H1 (cell line): ENCODE results near the gene PLK1. TPM values are rescaled to one million over a fixed set of nuclear protein-coding genes. Genes with fewer than 3 reads are reported as not detected.

Source experiments
- CTCF ChIA-PET: fragments of 300-600 bp; sonication (Branson Sonifier 250); formaldehyde crosslinking; loops from one replicate; lab custom pipeline; 2021; ENCODE audit not compliant: partially characterized antibody; lab: Charles Lee
- POLR2A ChIA-PET: fragments of 300-600 bp; sonication (Branson Sonifier 250); formaldehyde crosslinking; loops from one replicate; lab custom pipeline; 2021; ENCODE audit warnings: inconsistent platforms; ENCODE audit not compliant: partially characterized antibody; lab: Charles Lee
- DNase-seq, 2 experiments: peaks; one replicate each; pipeline versions ENCODE4 v3.0.0 to v3.0.0-alpha.2; 2010 to 2022; ENCODE audit warnings: low spot score in 2 of 2, low read depth in 1 of 2, mixed read lengths in 1 of 2
- FAIRE-seq: peaks from 2 replicates; lab custom pipeline; 2011; peaks lifted over from hg19 to GRCh38; lab: Jason Lieb, UNC
- H2AFZ ChIP-seq: 2 replicates; pipeline ENCODE4 v1.8.1; 2012; ENCODE audit warnings: low read length, inconsistent platforms
- H2AK5ac ChIP-seq: 2 replicates; pipeline ENCODE4 v1.6.1; 2013; ENCODE audit warnings: low read depth, low read length
- H2BK120ac ChIP-seq: replicated peaks from 2 replicates; pipeline ENCODE3; 2013; ENCODE audit warnings: low read depth, low read length, inconsistent platforms
- H2BK12ac ChIP-seq: 2 replicates; pipeline ENCODE4 v1.6.1; 2013; ENCODE audit warnings: low read depth, low read length
- H2BK15ac ChIP-seq: 2 replicates; pipeline ENCODE4 v1.6.1; 2013; ENCODE audit warnings: low read length
- H2BK20ac ChIP-seq: 2 replicates; pipeline ENCODE4 v1.6.1; 2013; ENCODE audit warnings: low read length
- H2BK5ac ChIP-seq: 2 replicates; pipeline ENCODE4 v1.6.1; 2013; ENCODE audit warnings: low read depth, low read length
- H3K14ac ChIP-seq: 2 replicates; pipeline ENCODE4 v1.6.1; 2013; ENCODE audit warnings: inconsistent platforms; ENCODE audit not compliant: insufficient read length
- H3K18ac ChIP-seq: 2 replicates; pipeline ENCODE4 v1.6.1; 2013; ENCODE audit warnings: low read length; ENCODE audit errors: extremely low read depth
- H3K23ac ChIP-seq: 2 replicates; pipeline ENCODE4 v1.6.1; 2013; ENCODE audit warnings: inconsistent platforms; ENCODE audit not compliant: insufficient read length
- H3K23me2 ChIP-seq: 2 replicates; pipeline ENCODE4 v1.6.1; 2013; ENCODE audit warnings: low read depth, low read length
- H3K27ac ChIP-seq: 2 replicates; pipeline ENCODE4 v1.6.1; 2011; ENCODE audit warnings: low read depth, low read length, inconsistent platforms
- H3K27me3 ChIP-seq, 4 experiments: replicated peaks in 1 of 4; 1 replicate in 1 of 4; 2 replicates in 3 of 4; pipeline versions ENCODE4 v1.6.1 to v1.8.1; 2011 to 2013; ENCODE audit warnings: low read length in 3 of 4, mild to moderate bottlenecking in 3 of 4, inconsistent platforms in 2 of 4, mixed read lengths in 2 of 4, moderate library complexity in 1 of 4; ENCODE audit not compliant: control insufficient read depth in 3 of 4, insufficient read depth in 3 of 4; ENCODE audit errors: extremely low read depth in 1 of 4
- H3K36me3 ChIP-seq, 4 experiments: 2 replicates each; pipeline versions ENCODE4 v1.6.1 to v1.8.1; 2011 to 2013; ENCODE audit warnings: mild to moderate bottlenecking in 4 of 4, low read length in 3 of 4, moderate library complexity in 2 of 4, control low read depth in 1 of 4, inconsistent platforms in 1 of 4; ENCODE audit not compliant: insufficient read depth in 4 of 4, control insufficient read depth in 2 of 4
- H3K4ac ChIP-seq: replicated peaks from 2 replicates; pipeline ENCODE3; 2013; ENCODE audit warnings: low read length, low read depth, mixed read lengths, inconsistent platforms; ENCODE audit not compliant: insufficient read length
- H3K4me1 ChIP-seq, 4 experiments: replicated peaks in 1 of 4; 1 replicate in 1 of 4; 2 replicates in 3 of 4; pipeline versions ENCODE4 v1.6.1 to v1.8.1; 2011 to 2013; ENCODE audit warnings: low read length in 3 of 4, inconsistent platforms in 2 of 4, mixed read lengths in 1 of 4; ENCODE audit not compliant: insufficient read depth in 4 of 4, control insufficient read depth in 3 of 4
- H3K4me2 ChIP-seq, 2 experiments: 2 replicates each; pipeline versions ENCODE4 v1.6.1 to v1.8.1; 2011 to 2013; ENCODE audit warnings: low read depth in 2 of 2, low read length in 2 of 2, control low read depth in 1 of 2, inconsistent platforms in 1 of 2, mild to moderate bottlenecking in 1 of 2; ENCODE audit not compliant: insufficient read depth in 1 of 2
- H3K4me3 ChIP-seq, 4 experiments: fragments of 200-600, 300-600 bp in 1 of 4; sonication (generic), shearing (Covaris generic), sonication (Bioruptor Twin) in 1 of 4; 2 replicates each; pipeline versions ENCODE4 v1.5.1 to v1.8.1; 2011 to 2016; ENCODE audit warnings: low read length in 4 of 4, low read depth in 3 of 4, control low read depth in 2 of 4, inconsistent platforms in 2 of 4, mild to moderate bottlenecking in 2 of 4, mixed read lengths in 1 of 4, moderate library complexity in 1 of 4; ENCODE audit not compliant: insufficient read depth in 2 of 4; ENCODE audit errors: extremely low read depth in 1 of 4
- H3K56ac ChIP-seq: replicated peaks from 2 replicates; pipeline ENCODE3; 2013; ENCODE audit warnings: low read depth, mild to moderate bottlenecking, mixed read lengths, low read length, inconsistent platforms; ENCODE audit not compliant: insufficient read length
- H3K79me1 ChIP-seq: 2 replicates; pipeline ENCODE4 v1.6.1; 2013; ENCODE audit warnings: low read depth, low read length, control low read depth
- H3K79me2 ChIP-seq, 2 experiments: 2 replicates each; pipeline versions ENCODE4 v1.6.1 to v1.8.1; 2012 to 2013; ENCODE audit warnings: low read length in 2 of 2, mild to moderate bottlenecking in 2 of 2, inconsistent platforms in 1 of 2; ENCODE audit not compliant: insufficient read depth in 2 of 2, control insufficient read depth in 1 of 2
- H3K9ac ChIP-seq, 4 experiments: replicated peaks in 1 of 4; 1 replicate in 1 of 4; 2 replicates in 3 of 4; pipeline versions ENCODE4 v1.6.1 to v1.8.1; 2011 to 2013; ENCODE audit warnings: low read depth in 3 of 4, low read length in 3 of 4, control low read depth in 2 of 4, mild to moderate bottlenecking in 2 of 4, moderate library complexity in 2 of 4, inconsistent platforms in 1 of 4; ENCODE audit errors: extremely low read depth in 1 of 4
- H3K9me3 ChIP-seq, 2 experiments: 2 replicates each; pipeline versions ENCODE4 v1.6.1 to v1.8.1; 2012 to 2013; ENCODE audit warnings: mild to moderate bottlenecking in 2 of 2, moderate library complexity in 2 of 2, control low read depth in 1 of 2, inconsistent platforms in 1 of 2, low read depth in 1 of 2, low read length in 1 of 2, mixed read lengths in 1 of 2; ENCODE audit not compliant: insufficient read depth in 2 of 2
- H4K20me1 ChIP-seq, 2 experiments: replicated peaks in 1 of 2; 2 replicates each; pipeline versions ENCODE3 to v1.8.1; 2011 to 2013; ENCODE audit warnings: inconsistent platforms in 2 of 2, low read length in 2 of 2, mild to moderate bottlenecking in 1 of 2; ENCODE audit not compliant: insufficient read depth in 2 of 2, control insufficient read depth in 1 of 2
- H4K5ac ChIP-seq: 2 replicates; pipeline ENCODE4 v1.6.1; 2013; ENCODE audit warnings: low read length, low read depth, mixed read lengths, inconsistent platforms; ENCODE audit not compliant: insufficient read length
- H4K8ac ChIP-seq: 2 replicates; pipeline ENCODE4 v1.8.0; 2013; ENCODE audit warnings: mild to moderate bottlenecking, moderate library complexity, low read length, inconsistent platforms; ENCODE audit not compliant: insufficient read depth; ENCODE audit errors: extremely low read depth
- H4K91ac ChIP-seq: replicated peaks from 2 replicates; pipeline ENCODE3; 2013; ENCODE audit warnings: low read length, mixed read lengths, inconsistent platforms; ENCODE audit not compliant: insufficient read length
- BCL11A ChIP-seq, 2 experiments: IDR thresholded peaks; one replicate each; pipeline ENCODE4 v1.6.1; 2011; ENCODE audit warnings: low read depth in 2 of 2, low read length in 2 of 2, mild to moderate bottlenecking in 2 of 2
- CBX5 ChIP-seq: fragments of 300-800, 300-1000 bp; sonication (generic); IDR thresholded peaks from 2 replicates; pipeline ENCODE4 v1.7.1; 2016; ENCODE audit warnings: antibody characterized with exemption, low read length, low read depth
- EGR1 ChIP-seq: IDR thresholded peaks from 2 replicates; pipeline ENCODE4 v1.6.1; 2011; ENCODE audit warnings: low read depth, low read length, borderline replicate concordance
- EZH2 ChIP-seq: fragments of 200-600 bp; sonication (generic); IDR thresholded peaks from 2 replicates; pipeline ENCODE4 v1.7.1; 2012; ENCODE audit warnings: low read depth, mild to moderate bottlenecking, moderate library complexity, low read length, inconsistent platforms; ENCODE audit not compliant: severe bottlenecking
- GTF2F1 ChIP-seq: IDR thresholded peaks from 2 replicates; pipeline ENCODE4 v1.6.1; 2012; ENCODE audit warnings: low read depth, low read length, improper control_type of control experiment, borderline replicate concordance
- JUN ChIP-seq: IDR thresholded peaks from 2 replicates; pipeline ENCODE4 v1.6.1; 2011; ENCODE audit warnings: low read depth, mild to moderate bottlenecking, improper control_type of control experiment, low read length
- POU5F1 ChIP-seq: IDR thresholded peaks from 2 replicates; pipeline ENCODE4 v1.6.1; 2011; ENCODE audit warnings: low read depth, mild to moderate bottlenecking, low read length, moderate library complexity
- RBBP5 ChIP-seq: IDR thresholded peaks from 2 replicates; pipeline ENCODE4 v1.7.1; 2012; ENCODE audit warnings: low read depth, mild to moderate bottlenecking, inconsistent platforms, low read length, moderate library complexity, borderline replicate concordance
- SIRT6 ChIP-seq: IDR thresholded peaks from one replicate; pipeline ENCODE4 v1.7.1; 2012; ENCODE audit warnings: low read length, inconsistent platforms
- SP1 ChIP-seq: IDR thresholded peaks from 2 replicates; pipeline ENCODE4 v1.6.1; 2011; ENCODE audit warnings: low read depth, low read length
- TAF1 ChIP-seq: IDR thresholded peaks from 2 replicates; pipeline ENCODE4 v1.6.1; 2011; ENCODE audit warnings: mild to moderate bottlenecking, low read depth, low read length
- TBP ChIP-seq: IDR thresholded peaks from 2 replicates; pipeline ENCODE4 v1.6.1; 2011; ENCODE audit warnings: low read depth, low read length, improper control_type of control experiment
- WGBS, 2 experiments: shearing (Covaris generic) in 1 of 2; methylation state at CpG; one replicate each; pipeline versions ENCODE4 v1.1.6 to v1.1.7; 2013 to 2015; ENCODE audit warnings: low lambda C conversion rate in 2 of 2, mixed read lengths in 2 of 2, inconsistent platforms in 1 of 2, low coverage in 1 of 2, missing lambda C conversion rate in 1 of 2; ENCODE audit not compliant: insufficient replicate concordance in 2 of 2, insufficient coverage in 1 of 2, insufficient read length in 1 of 2; ENCODE audit errors: extremely low coverage in 1 of 2, missing lambda C conversion rate in 1 of 2; 5-methylcytosine and 5-hydroxymethylcytosine counted together
- polyA plus RNA-seq, 7 experiments: library from polyadenylated mRNA; depleted of rRNA in 3 of 7; stranded (reverse) in 5 of 7; unstranded in 2 of 7; fragments of >200 nt in 5 of 7; fragments of 200-250 nt in 2 of 7; gene quantifications; 1 replicate in 5 of 7; 2 replicates in 1 of 7; 4 replicates in 1 of 7; pipeline versions ENCODE4 v1.2.1 to v1.2.3, GENCODE V29; 2011 to 2013; ENCODE audit warnings: missing spikeins in 2 of 7, mixed read lengths in 2 of 7
- total RNA-seq: library from RNA; stranded (reverse); fragmentation: NEBNext Ultra II Directional; extraction: Animal tissue kit (Norgen Biotek cat#: 25700); gene quantifications from 2 replicates; pipeline ENCODE4 v1.2.1, GENCODE V29; 2021
- TF ChIP-seq, protein P1 (sequence below): IDR thresholded peaks from 2 replicates; pipeline ENCODE4 v1.6.1; 2012; ENCODE audit warnings: inconsistent platforms

Gene PLK1
- total and polyA plus RNA-seq, 2 of the 8 experiments (the other 6 are each of a cell fraction or from before 2014, with no cell fraction given), result 127 to 139 TPM

DNA sequence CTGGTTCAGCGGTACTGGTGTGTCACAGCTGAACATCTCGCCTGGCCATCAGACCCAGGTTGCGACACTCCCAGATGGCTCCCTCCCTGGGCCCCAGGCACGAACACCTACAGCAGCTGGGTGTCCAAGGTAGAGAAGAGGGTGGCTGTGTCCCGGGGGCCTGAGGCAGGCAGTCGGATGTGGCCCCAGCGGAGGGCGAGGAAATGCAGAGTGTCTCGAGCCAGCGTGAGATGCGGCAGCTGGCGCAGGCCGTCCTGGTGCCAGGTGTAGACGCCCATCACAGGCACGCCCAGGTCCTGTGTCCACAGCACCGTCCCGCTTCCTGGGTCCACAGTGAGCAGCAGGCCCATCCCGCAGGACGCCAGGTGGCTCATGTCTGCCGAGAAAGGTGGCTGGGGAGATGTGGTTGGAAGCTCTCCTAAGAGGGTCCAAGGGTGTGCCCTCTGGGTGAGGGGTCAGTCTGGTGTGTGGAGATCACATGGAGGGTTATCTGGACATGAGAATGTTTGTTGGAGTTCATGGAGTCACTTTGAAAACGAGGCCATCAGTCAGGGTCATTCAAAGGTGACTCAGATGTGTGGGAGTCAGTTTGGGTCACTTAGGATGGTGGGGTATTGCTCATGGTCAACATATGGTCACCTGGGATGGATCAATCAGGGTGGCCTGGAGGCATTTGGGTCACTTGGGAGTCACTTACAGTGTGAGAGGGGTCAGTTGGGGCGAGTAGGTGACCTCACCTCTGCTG, 26.3 kb downstream of the PLK1 start:
- Histone ChIP-seq H3K27me3 (no peaks in the 10 kb centered on the region), H2AFZ (no peak overlapping the region), H2BK120ac (no peak overlapping the region), H3K23me2 (no peaks in the 10 kb centered on the region), H3K14ac (no peak overlapping the region), H3K79me1 (no peaks in the 10 kb centered on the region), H3K23ac (no peak overlapping the region), H2BK12ac (no peak overlapping the region), H3K18ac (no peak overlapping the region), H3K56ac (no peak overlapping the region), H2AK5ac (no peak overlapping the region; the same call in 1 of the 2 replicates), H3K9me3 (peaks cover 5 to 6% of the 10 kb centered on the region in 2 experiments; a peak in 2 of 4 replicates), H4K5ac (no peak overlapping the region), H2BK5ac (no peak overlapping the region), H3K36me3 (no peaks in the 10 kb centered on the region), H3K4me3 (no peak overlapping the region), H4K91ac (no peak overlapping the region), H3K27ac (no peak overlapping the region), H3K9ac (no peak overlapping the region), H3K4me2 (no peak overlapping the region), H2BK15ac (no peak overlapping the region; the same call in 1 of the 2 replicates), H4K20me1 (no peaks in the 10 kb centered on the region), H2BK20ac (no peak overlapping the region), H3K79me2 (no peaks in the 10 kb centered on the region), H3K4me1 (peaks cover 0 to 5% (median 3%) of the 10 kb centered on the region in 4 experiments; a peak in 5 of 7 replicates), H4K8ac (no peak overlapping the region), H3K4ac (peak overlapping the region; percentile 32)
- ChIA-PET CTCF (interaction anchor here (1.1 kb wide), 1 partner anchor 8 kb away, joined by 3 read pairs; the partner anchor contains the start of gene ERN2), POLR2A (interaction anchor here (0.9 to 1.1 kb wide), 2 partner anchors 14 to 26 kb away, joined by 3 read pairs; partner anchors contain the start of gene PLK1)
- 93% methylated on average over 22 of the region's 22 CpGs; no CpG with 5 or more reads in 1 of the 2 experiments for WGBS, 2 experiments
- FAIRE-seq (no peak), DNase-seq (no peak)
- TF ChIP-seq TBP (no peak), CBX5 (no peak), GTF2F1 (no peak), JUN (no peak), BCL11A (IDR thresholded peaks at IDR 0.05; ENCODE audit: low read depth in 2 of 2, low read length in 2 of 2) (no peak), EZH2 (no peak), TAF1 (no peak), SP1 (no peak), POU5F1 (no peak), SIRT6 (no peak), EGR1 (no peak), RBBP5 (no peak)
- TF ChIP-seq, protein P1, sequence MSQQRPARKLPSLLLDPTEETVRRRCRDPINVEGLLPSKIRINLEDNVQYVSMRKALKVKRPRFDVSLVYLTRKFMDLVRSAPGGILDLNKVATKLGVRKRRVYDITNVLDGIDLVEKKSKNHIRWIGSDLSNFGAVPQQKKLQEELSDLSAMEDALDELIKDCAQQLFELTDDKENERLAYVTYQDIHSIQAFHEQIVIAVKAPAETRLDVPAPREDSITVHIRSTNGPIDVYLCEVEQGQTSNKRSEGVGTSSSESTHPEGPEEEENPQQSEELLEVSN, result no peak
